HG03571 (cell line): ENCODE measurements around the gene PRAMEF7.
"Not testable (repeated sequence)": the region's sequence is repeated elsewhere in the genome, so short reads cannot be mapped to it uniquely, and the experiment has no call there.

Experiments
- ATAC-seq: cut with Tn5 transposase; IDR thresholded peaks from one replicate; pipeline ENCODE4 v1.9.1; 2021; ENCODE audit not compliant: unreplicated experiment

Gene PRAMEF7

DNA sequence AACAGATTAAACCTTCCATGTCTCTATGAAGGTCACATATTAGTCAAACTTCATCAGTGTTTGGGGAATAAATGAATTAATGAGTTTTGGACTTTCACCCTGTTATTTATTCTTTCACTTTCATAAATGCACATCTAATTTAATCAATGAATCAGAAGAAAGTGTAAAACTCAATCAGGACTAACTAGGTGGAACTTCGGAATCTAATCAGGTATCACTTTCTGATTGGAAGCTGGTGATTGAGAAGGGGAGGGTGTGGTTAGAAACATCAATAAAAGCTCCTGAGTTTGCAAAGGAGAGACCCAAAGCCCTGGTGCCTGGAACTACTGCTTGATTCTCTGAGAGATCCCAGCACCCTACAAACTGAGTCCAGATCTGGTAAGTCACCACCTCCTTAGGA, at the start of gene PRAMEF7:
PRAMEF7 (plus strand) TSS at position 301 of the 400 bp plus-strand sequence. CDS start 1,083 bp downstream, outside the sequence.
- not testable (repeated sequence) for ATAC-seq

DNA sequence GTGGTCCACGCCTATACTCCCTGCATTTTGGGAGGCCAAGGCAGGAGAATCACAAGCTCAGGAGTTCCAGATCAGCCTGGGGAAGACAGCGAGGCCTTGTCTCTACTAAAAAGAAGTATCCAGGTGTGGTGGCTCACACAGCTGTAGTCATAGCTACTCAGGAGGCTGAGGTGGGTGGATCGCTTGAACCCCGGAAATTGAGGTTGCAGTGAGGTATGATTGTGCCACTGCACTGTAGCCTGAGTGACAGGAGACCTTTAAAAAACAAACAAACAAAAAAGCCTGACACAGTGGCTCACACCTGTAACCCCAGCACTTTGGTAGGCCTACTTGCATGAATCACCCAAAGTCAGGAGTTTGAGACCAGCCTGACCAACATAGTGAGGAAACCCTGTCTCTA, 38.0 kb upstream of the PRAMEF7 start:
- not testable (repeated sequence) for ATAC-seq

DNA sequence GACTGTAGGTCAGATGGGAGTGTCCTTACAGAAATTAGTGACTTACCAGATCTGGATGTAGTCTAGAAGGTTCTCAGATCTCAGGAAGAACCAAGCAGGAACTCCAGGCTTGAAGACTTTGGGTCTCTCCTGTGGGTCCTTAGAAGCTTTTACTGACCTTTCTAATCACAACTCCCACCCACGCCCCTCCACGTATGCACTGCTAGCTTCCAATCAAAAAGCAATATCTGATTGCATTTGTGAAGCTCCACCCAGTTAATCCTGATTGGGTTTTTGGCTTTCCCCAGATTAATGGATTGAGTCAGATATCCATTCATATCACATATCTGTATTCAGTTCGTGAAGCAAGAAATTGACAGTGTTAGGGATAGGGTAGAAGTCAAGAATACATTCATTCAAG, 30.3 kb upstream of the PRAMEF7 start, which contains the start of gene PRAMEF4:
PRAMEF4 (minus strand) TSS at position 101 of the 400 bp plus-strand sequence. CDS start 2,807 bp downstream, outside the sequence.
- ATAC-seq = not testable (repeated sequence)

DNA sequence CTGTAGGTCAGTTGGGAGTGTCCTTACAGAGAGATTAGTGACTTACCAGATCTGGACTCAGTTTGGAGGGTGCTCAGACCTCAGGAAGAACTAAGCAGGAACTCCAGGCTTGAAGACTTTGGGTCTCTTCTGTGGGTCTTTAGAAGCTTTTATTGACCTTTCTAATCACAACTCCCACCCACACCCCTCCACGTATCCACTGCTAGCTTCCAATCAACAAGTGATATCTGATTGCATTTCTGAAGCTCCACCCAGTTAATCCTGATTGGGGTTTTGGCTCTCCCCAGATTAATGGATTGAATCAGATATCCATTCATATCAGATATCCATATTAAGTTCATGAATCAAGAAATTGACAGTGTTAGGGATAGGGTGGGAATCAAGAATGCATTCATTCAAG, 18.2 kb upstream of the PRAMEF7 start, which contains the start of gene PRAMEF10:
PRAMEF10 (minus strand) TSS at position 101 of the 400 bp plus-strand sequence. CDS start 2,423 bp downstream, outside the sequence.
- ATAC-seq = not testable (repeated sequence)

DNA sequence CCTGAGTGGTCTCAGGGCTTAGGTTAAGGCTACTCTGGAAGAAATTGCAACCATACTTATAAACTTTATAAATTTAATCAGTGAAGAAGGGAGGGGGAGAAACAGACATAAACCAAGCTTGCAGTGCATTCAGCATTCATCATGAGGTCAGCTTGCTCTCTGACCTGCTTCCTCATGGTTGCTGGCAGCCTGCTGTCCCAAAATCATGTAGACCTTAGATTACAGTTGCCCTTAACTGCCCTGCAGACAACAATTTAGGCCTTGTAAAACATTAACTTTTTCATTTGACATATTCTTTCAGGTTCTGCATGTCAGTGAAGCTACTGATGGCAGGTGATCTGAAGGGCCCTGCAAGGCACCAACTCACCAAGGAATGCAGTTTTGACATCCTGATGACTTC, 17.2 kb upstream of the PRAMEF7 start:
- ATAC-seq = not testable (repeated sequence)

DNA sequence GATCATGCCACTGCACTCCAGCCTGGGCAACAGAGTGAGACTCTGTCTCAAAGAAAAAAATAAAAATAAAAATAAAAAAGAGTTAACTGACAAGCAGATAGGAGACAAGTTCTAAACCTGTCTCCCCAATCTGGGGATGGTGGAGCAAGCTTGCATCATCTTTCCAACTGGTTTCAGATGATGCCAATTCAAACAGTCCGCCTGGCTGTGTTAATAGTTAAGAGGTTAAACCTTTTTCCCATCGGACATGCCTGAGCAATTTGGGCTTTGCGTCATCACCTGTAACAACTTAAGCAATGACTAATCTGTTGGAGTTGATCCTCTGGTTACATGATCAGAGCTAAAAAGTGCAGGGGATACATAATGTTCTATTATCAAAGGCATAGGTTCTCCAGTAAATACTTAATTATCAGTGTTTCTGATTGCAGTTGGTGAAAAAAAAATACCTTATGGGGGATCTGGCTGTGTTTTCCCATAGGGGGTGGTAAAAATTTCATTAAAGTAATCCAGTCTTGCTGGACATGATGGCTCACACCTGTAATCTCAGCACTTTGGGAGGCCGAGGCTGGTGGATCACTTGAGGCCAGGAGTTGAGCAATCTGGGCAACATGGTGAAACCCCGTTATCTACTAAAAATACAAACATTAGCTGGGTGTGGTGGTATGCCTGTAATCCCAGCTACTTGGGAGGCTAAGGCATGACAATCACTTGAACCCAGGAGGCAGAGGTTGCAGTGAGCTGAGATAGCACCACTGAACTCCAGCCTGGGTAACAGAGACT, 12.4 kb upstream of the PRAMEF7 start:
- ATAC-seq = not testable (repeated sequence)

DNA sequence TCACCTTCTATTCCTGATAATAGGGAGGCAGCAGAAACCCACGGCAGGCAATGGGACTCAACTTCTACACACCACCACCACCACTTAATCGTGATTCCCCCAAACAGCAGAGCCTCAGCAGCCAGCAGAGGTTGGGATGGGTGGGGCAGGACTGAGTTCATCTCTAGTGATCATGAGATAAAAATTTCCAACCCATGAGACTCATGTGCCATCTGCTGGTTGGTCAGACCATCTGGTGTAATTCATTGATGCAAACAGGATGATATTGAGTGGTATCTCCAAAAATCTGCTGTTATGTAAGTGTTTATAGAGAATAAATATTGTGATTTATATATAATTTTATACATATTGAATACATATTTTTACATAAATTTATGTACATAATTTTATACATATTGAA, 5.3 kb downstream of the PRAMEF7 start:
- ATAC-seq = not testable (repeated sequence)

DNA sequence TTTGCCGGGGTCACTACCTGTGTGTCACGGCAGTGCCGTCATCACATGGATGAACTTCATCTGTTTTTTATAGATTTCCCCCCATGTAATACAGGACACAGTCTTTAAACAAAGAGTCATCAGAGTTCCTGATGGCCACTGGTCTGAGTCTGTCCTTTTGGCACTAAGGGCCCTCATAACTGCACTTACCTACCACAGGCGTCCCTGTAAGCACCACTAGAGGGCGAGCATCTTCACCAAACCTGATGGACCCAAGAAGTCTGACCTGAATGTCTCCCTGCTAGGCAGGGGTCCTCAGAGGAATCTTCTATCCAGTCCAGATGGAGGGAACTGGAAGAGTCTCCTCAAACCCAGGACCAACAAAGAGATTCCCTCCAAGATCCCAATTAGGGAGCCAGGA, 8.0 kb downstream of the PRAMEF7 start:
- not testable (repeated sequence) for ATAC-seq

DNA sequence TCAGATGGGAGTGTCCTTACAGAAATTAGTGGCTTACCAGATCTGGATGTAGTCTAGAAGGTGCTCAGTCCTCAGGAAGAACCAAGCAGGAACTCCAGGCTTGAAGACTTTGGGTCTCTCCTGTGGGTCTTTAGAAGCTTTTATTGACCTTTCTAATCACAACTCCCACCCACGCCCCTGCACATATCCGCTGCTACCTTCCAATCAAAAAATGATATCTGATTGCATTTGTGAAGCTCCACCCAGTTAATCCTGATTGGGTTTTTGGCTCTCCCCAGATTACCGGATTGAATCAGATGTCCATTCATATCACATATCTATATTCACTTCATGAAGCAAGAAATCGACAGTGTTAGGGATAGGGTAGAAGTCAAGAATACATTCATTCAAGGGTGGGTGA, 31.1 kb downstream of the PRAMEF7 start, which contains the start of gene PRAMEF6:
PRAMEF6 (minus strand) TSS at position 101 of the 400 bp plus-strand sequence. CDS start 5,062 bp downstream, outside the sequence.
- ATAC-seq = not testable (repeated sequence)
